Body of pancreas (tissue), 4 donors: ENCODE results near the gene USP46.

Source experiments
- CTCF ChIP-seq, 7 experiments: fragments of 450-650 bp in 4 of 7; fragments of 200-600 bp in 3 of 7; sonication (generic) in 3 of 7; IDR thresholded peaks; one replicate each; pipeline ENCODE4 v1.5.1; 2016 to 2019; ENCODE audit warnings: antibody characterized with exemption in 7 of 7
- POLR2A ChIP-seq, 3 donors: fragments of 450-650 bp; IDR thresholded peaks; one replicate each; pipeline ENCODE4 v1.6.1; 2016; ENCODE audit warnings: antibody characterized with exemption in 3 of 3, mild to moderate bottlenecking in 2 of 3

- TF ChIP-seq CTCF (IDR thresholded peaks at IDR 0.05) (no peak), POLR2A (IDR thresholded peaks at IDR 0.05) (no peak)
Observed at GRCh38 chr4:52604215-52604614, 54.9 kb downstream of the USP46 start.
